HG03139 (cell line): ENCODE results near the gene GRK4.
"Not testable (repeated sequence)": the region's sequence is repeated elsewhere in the genome, so short reads cannot be mapped to it uniquely, and the experiment has no call there.

Experiments used
- ATAC-seq: cut with Tn5 transposase; IDR thresholded peaks from one replicate; pipeline ENCODE4 v1.9.1; 2021; ENCODE audit not compliant: unreplicated experiment

Gene GRK4

GRCh38 chr4:2958446-2958845, 4.9 kb upstream of the GRK4 start:
- no peak for ATAC-seq

GRCh38 chr4:2960450-2960849, 2.9 kb upstream of the GRK4 start:
- not testable (repeated sequence) for ATAC-seq

GRCh38 chr4:2961421-2961810, 2.0 kb upstream of the GRK4 start:
- ATAC-seq = no peak

- no peak for ATAC-seq
Observed at GRCh38 chr4:2961811-2962441, 1.4 kb upstream of the GRK4 start.

GRCh38 chr4:2962614-2963174, 677 bp upstream of the GRK4 start:
- ATAC-seq = peak; percentile 21

GRCh38 chr4:2963966-2964471, 648 bp downstream of the GRK4 start:
- ATAC-seq = peak; percentile 8

GRCh38 chr4:2964706-2965258, 1.4 kb downstream of the GRK4 start:
- no peak for ATAC-seq

- ATAC-seq = no peak
Observed at GRCh38 chr4:2965262-2965661, 1.9 kb downstream of the GRK4 start.

- no peak for ATAC-seq
Observed at GRCh38 chr4:2968381-2968780, 5.0 kb downstream of the GRK4 start.

GRCh38 chr4:2971275-2971674, 7.9 kb downstream of the GRK4 start:
- ATAC-seq = no peak

GRCh38 chr4:2977211-2978088, 14.1 kb downstream of the GRK4 start:
- ATAC-seq = no peak

- no peak for ATAC-seq
Observed at GRCh38 chr4:2981256-2981819, 18.0 kb downstream of the GRK4 start.

- ATAC-seq = no peak
Observed at GRCh38 chr4:2982012-2982411, 18.6 kb downstream of the GRK4 start.

GRCh38 chr4:2983715-2984114, 20.3 kb downstream of the GRK4 start:
- ATAC-seq = not testable (repeated sequence)

- no peak for ATAC-seq
Observed at GRCh38 chr4:2991243-2991642, 27.9 kb downstream of the GRK4 start.

GRCh38 chr4:2994917-2995316, 31.5 kb downstream of the GRK4 start:
- no peak for ATAC-seq

GRCh38 chr4:2995546-2996265, 32.3 kb downstream of the GRK4 start:
- no peak for ATAC-seq

- no peak for ATAC-seq
Observed at GRCh38 chr4:2996415-2996814, 33.0 kb downstream of the GRK4 start.

GRCh38 chr4:3007724-3008123, 44.4 kb downstream of the GRK4 start:
- no peak for ATAC-seq

GRCh38 chr4:3009422-3009821, 46.1 kb downstream of the GRK4 start:
- ATAC-seq = no peak

GRCh38 chr4:3010577-3010976, 47.2 kb downstream of the GRK4 start:
- no peak for ATAC-seq
